ENCODE data around the gene ADCY1.

- TF ChIP-seq CTCF (IDR thresholded peaks at IDR 0.05): no peak
- no peak for TF ChIP-seq POLR2A (IDR thresholded peaks at IDR 0.05)
These were observed 111.6 kb downstream of the ADCY1 start for GRCh38 chr7:45685619-45686240.
